GM19240 (cell line): ENCODE measurements around the gene MCAM.
A peak's percentile ranks its signal among the peaks of the same experiment; 100 is the strongest.

Source experiments
- DNase-seq: peaks from one replicate; pipeline ENCODE4 v3.0.0; 2011; ENCODE audit warnings: low spot score; ENCODE audit not compliant: insufficient read length

Gene MCAM, protein sequence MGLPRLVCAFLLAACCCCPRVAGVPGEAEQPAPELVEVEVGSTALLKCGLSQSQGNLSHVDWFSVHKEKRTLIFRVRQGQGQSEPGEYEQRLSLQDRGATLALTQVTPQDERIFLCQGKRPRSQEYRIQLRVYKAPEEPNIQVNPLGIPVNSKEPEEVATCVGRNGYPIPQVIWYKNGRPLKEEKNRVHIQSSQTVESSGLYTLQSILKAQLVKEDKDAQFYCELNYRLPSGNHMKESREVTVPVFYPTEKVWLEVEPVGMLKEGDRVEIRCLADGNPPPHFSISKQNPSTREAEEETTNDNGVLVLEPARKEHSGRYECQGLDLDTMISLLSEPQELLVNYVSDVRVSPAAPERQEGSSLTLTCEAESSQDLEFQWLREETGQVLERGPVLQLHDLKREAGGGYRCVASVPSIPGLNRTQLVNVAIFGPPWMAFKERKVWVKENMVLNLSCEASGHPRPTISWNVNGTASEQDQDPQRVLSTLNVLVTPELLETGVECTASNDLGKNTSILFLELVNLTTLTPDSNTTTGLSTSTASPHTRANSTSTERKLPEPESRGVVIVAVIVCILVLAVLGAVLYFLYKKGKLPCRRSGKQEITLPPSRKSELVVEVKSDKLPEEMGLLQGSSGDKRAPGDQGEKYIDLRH

DNA sequence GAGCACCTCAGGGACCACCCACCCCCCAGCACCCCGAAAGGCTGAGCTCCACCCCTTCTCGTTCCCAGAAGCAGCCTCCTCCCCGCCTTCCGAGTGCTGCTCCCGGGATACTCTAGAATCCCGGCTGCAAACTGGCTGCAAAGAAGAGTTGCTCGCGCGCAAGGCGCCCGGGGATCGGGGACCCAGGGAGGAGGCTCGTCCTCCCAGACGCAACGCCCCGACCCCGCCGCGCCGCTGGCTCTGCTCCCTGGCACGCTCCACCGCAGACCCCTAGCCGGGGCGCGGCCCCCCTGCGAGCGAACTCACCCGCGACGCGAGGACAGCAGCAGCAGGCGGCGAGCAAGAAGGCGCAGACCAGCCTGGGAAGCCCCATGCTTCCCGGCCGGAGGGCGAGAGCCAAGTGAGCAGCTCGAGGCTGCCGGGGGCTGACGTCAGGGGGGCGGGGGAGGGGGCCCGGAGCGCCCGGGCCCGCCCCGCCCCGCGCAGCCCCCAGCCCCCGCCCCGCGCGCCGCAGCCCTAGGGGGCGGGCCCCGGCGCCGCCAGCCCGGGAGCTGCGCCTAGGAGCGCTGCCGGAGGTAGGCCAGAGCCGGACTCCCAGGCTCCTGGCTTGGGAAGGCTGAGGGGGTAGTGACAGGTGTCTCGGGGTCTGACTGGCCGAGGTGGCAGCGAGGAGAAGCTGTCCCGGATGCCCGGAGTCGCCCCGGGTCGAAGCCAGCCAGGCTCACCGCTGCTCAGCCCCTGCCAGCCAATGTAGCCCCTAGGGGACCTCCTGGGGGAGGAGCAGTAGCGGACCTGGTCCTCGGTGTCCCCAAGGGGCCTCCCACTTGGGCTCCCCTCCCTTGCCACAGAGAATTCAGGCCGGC lies at the start of gene MCAM:
TSS of gene MCAM (minus strand) at position 402 of the 863 bp plus-strand sequence. CDS start at position 373, 29 bp downstream.
- DNase-seq, result no peak

DNA sequence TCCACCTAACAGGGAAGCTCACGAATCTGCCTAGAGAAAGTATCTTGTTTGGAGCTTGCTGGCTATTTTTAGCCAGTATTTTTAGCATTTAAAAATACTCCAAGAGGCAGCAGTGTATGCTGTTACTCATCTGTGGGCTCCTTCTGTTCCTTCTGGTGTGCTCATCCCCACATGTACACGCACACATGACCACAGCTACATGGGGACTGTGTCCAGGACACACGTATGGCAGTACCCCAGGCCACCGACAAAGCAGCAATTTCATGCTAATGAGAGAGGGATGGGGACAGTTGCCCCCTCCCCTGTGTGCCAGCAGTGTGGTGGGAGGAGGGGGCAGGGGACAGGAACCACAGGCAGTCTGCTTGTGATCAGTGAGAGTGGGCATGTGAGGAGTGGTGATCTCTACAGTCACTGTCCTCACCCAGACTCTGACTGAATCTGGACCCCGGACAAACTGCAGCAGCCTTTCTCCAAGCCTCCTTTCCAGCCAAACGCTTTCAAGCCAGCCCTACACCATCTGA lies 48.2 kb upstream of the MCAM start:
- no peak for DNase-seq

DNA sequence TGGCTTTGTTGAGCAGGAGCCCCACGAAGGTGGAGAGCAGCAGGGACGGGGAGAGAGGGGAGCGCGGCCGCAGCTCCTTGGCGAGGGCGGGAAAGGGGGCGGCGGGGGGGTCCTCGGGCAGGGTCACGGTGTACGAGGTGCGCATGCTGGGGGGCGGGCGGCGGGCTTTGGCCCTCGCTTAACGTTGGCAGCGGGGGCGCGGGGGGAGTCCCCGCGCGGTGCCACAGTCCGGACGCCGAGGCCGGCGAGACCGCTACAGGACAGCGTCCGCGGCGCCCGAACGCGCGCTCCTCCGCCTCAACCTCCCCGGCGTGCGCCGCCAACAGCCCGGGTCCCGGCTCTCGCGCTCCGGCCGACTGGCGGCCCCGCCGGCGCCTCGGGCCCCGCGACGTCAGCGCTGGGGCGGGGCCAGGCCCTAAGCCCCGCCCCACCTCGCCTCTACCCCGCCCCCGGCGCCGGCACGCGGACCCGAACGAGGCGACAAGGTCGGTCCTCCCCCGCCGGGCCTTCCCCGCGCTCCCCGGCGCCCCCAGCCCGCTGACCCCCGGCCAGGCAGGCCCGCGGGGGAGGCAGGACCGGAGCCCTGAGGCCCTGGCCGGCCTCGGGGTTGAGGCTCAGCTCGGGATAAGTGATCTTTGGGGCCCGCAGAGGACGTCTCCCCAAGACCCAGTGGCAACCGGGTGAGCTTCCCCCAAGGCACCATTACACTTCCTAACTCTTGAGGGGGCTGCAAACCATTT lies 47.1 kb upstream of the MCAM start:
- DNase-seq, result peak; percentile 35

DNA sequence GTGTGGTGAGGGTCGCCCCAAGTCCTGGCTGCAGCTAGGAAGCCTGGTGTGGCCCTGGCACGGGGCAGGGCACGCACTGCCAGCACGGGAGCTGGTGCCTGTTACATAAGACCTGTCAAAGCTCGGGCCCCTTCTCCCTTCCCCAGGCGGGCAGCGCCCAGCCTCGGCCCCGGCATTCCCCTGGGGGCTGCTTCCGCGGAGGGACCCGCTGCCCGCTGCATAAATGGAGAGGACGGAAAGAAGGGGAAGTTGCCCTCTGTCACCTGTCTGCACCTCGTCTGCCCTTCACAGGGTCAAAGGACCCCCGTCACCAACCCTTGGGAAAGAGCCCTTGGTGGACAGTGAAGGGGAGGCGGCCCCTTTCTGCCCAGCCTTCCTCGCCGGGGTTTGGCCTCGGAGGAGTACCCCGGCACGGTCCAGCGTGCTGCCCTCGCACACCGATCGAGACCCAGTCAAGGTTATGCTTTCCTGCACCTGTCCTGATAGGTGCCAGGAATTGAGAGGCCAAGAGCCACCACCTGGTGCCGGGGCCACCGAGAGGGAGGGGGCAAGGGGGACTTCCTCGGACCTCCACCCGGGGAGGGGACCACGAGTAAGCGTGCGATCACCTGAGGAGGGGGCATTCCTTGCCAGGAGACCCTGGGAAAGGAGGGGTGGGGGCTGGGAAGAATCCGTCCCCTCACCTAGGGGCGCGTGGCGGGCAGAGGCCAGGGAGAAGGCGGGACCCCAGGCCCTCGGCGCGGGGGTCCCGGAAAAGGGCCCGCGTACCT lies 46.3 kb upstream of the MCAM start:
- no peak for DNase-seq

DNA sequence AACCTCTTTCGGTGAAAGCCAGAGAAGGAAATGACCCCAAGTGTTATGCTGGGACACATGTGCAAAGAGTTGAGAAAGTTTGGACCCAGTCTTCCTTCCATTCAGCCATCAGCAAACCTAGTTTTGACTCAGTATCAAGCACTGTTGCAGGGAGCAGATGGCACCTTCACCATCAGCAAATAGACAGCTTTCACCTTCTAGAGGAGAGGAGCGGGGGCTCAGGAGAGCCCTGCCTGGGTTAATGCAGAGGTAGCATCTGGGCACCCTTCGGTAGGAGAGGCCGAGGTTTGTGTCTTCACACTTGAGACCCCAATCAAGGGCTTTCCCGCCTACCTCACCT lies 45.8 kb upstream of the MCAM start:
- DNase-seq, result no peak

DNA sequence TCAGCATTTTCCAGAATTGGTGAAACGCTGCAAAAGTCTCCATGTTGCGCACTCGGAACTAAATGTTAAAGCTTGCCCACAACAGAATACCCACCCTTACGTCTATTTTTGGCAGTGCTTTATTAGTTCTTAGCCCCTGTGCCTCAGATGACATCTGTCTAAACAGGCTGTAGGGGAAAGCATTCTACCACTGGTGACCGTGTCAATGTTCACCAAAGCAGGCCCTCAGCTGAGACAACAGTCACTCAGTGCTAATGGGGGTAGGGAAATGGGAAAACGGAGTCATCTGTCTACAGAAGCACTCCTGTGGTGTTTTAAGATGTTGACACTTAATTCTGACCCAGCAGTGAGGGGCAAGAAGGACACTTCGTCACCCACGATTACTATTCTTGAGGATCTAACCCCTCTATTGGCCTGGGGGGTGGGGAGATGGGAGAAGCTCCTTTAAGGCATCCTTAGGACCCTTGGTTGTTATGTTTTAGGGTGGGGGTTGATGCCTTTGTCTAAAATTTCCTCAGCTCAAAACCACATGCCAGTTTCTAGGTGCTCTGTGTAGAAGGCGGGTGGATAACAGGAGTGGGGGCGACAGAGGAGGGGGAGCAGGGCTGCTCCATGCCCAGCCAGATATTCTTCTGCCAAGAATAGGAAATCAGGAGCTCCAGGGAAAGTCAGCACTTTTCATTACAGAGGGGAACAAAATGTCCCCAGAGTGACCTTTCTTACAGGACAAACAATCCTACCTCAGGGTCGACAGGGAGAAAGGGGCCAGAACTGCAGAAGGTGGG lies 45.2 kb upstream of the MCAM start:
- DNase-seq, result no peak

DNA sequence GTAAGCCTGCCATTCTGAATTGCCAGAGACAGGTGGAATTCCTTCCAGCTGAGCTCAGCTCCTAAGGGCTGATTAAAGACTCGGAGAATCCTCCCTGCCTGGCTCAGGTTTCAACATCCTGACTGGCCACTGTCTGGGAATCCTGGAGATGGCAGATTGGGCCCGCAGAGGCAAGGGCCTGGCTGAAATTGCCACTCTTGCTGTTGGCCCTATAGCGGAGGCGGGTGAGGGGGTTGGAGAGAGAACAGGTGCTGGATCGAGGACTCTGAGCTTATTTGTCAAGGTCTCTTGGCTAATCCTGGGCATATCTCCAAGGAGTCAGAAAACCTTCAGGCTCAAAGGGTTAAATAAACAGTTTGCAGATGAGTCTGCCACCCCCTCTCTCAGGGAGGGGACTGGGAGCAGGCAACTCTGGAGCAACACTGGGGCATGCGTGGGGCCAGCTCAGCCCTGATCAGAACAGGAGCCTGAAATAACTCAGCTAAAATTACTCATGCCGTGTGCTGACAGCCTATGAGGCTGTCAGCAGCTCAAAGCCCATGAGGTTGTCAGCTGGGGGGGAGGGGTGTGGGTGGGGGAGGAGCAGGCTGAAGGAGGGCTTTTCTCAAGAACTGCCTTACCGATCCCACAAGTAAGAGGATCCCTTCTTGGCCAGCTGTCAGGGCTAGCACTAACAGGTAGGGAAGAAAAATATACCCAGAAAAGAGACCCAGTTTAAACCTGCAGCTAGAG lies 44.3 kb upstream of the MCAM start:
- no peak for DNase-seq

DNA sequence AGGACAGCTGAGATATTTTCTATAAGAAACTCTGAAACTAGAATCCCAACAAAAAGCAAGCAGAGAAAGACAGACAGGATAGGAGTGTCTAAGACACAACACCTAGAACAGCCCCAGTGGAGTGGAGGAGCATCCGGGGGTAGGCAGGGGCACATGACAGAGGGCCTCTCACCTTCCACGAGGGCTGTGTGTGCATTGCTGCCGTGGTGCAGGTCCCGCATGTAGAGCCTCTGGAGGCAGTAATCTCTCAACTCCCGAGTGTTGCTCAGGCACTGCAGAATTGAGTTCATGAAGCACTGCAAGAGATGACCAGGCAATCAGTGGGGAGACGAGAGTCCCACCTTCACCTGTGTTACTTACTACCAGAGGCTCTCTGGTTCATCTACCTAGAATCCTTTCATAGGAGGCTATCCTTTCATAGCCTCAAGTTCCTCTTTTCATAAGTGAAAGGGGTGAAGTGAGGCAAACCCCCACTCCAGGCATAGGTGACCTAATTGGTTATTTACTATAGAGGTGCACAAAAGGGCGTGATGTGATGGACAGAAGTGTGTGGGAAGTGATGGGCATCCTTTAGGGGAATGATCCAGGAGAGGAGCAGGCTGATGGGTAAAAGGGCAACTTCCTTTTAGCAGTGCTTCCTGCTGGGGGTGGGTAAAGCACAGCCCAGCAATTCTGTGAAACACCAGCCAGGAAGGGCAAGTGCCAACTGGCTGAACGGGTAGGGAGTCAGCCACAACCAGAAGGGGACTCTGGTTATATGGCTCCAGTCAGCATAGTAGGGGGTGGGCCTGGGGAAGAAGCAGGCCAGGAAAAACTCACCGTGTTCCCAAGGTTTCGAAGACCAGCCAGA lies 42.7 kb upstream of the MCAM start:
- no peak for DNase-seq

DNA sequence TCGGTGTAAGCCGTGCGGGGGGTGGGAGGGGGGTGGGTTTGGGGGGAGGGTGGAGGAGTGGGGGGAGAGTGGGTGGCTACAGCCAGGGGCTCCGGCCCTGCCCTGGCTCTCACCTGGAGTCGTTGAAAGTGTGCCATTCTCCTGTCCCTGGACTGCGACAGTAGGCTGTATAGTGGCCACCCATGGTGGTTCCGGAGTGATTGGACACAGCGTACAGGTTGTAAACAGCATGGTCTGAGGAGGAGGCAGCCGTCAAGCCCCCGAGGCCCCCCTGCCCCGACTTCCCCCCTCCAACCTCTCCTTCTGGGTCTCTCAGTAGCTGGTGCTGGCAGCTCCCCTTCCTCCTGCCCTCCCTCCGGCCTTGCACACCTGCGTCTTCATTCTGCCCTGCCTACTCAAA lies 40.1 kb upstream of the MCAM start:
- no peak for DNase-seq

DNA sequence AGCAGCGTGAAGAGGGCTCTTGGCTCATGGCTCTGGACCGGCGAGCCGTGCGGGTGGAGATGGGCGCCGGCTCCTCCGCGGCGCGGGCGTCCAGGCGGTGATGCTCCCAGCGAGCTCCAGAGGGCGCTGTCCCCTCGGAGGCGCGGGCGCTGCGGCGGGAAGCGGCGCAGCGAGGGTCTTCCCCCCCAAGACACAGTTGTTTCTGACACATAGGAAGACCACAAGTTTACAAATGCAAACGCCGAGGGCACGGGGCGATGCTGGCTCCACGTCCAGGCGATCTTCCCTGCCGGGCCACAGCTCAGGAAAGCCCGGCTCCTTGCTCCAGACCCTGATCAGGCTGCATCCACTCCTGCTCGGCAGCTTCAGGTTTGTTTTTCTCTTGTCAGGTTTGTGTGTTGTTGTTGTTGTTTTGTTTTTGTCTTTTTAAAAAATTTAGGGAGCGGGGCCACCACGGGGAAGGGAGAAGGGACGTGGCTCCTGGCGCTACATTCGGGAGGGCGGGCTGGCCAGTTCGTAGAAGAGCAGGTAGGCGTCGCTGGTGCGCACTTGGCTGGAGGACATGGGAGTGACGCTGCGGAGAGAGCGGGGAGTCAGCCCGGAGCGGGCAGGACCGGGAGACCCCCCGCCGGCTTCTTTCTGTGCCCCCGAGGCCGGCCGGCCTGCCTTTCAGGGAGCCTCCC lies 39.6 kb upstream of the MCAM start:
- peak; percentile 91 for DNase-seq

DNA sequence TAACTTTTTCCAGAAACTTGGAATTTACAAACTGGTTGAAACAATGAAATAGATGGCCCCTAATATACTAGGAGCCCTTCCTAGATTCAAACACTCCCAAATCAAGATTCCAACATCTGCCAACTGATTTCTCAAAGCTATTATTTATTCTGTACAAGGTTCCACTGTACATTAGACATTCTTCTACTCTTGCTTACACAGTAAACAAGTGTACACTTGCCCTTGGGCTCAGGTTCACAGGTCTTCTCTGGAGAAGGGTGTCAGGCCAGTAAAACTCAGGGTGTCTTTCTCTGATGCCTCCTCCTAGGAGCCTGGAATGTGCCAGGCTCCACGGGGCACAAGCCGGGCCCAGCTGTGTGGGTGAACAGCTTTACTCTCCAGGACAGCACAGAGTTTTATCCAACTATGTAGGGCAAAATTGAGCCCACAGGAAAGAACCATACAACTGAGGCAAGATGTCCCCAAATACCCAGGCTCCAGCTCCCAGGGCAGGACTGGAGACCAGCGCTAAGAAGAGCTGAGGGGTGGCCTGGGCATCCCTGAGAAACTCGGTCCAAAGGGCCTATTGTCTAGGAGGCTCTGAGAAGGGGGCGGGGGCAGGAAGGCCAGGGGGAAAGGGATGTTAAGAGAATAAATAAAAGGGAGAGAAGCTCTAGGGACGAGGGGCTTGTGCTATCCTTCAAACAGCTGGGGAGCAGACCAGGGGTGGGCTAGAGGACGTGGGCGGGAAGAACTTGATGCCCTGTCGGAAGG lies 38.3 kb upstream of the MCAM start:
- DNase-seq, result no peak

DNA sequence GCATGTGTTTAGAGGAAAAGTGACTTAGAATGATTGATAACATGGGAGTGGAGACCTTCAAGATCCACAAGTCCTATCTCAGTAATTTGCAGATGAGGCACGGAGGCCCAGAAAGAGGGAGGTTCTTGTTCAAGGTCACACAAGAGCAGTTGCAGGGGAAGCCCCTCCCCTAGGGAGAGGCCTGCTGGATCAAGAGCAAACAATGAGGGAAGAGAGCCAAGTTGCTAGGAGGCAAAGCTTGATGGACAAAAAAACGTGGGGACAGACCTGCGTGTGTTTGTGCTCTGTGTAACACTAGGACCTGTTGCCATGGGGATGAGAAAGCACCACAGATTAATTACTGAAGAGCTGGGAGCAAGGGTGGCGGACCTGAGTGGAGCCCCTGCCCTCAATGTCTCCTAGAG lies 35.9 kb upstream of the MCAM start:
- no peak for DNase-seq

DNA sequence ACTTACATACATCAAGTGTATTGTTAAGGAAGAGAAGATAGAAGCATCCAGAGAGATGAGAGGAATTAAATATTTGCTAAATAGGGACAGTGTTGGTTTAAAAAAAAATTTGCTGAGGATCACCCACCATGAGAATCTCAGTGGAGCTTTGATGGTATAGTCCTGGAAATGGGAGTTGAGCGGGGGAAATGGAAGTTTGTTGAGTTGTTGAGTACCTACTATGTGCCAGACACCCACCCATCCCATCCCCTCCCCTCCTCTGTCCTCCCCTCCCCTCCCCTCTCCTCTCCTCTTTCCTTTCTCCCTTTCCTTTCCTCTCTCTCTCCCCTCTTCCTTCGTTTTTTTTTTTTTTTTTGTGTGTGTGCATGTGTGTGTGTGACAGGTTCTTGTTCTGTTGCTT lies 34.3 kb upstream of the MCAM start:
- DNase-seq, result no peak

DNA sequence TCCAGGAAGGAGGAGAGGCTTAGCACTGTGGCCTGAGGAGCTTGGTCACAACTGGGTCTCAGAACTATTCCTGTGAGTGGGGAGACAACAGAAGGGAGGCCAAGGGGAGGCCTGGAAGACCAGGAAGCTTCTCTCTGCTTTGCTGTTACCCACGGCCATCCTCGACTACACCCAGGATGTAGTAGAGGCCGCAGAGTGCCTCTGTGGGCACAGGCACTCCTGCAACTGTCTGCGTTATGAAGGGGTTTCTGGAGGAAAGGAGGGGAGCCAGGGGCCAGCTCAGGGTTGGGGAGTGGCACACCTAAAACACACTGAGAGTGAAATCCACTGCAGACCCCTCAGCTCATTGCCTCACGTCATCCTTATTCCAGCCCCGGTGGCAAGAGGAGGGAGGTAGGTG lies 33.4 kb upstream of the MCAM start:
- no peak for DNase-seq

DNA sequence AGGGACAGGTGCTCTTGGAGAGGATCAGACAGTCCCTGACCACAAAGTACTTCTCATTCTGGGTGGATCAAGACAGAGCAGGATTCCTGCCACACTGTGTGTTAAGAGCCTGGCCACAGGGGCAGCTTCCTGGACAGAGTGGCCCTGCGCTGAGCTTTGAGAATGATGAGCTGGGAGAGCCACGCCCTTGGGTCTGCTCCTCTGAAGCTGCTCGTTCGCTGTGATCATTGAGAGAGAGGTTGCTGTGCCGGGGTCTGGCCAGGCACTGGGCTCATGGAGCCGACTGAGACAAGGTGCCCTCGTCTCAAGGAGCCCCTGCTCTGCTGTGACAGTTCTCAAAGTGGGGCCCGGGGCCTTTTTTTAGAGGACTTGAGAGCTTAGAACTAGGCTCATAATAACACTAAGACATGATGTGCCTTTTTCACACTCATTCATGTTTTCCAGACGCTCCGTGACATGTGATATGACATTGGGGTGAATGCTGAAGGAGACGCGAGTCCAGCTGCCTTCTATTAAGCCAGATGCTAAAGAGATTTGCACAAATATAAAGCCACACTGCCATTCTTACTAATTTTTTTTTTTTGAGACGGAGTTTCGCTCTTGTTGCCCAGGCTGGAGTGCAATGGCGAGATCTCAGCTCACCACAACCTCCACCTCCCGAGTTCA lies 31.1 kb upstream of the MCAM start:
- DNase-seq, result no peak

DNA sequence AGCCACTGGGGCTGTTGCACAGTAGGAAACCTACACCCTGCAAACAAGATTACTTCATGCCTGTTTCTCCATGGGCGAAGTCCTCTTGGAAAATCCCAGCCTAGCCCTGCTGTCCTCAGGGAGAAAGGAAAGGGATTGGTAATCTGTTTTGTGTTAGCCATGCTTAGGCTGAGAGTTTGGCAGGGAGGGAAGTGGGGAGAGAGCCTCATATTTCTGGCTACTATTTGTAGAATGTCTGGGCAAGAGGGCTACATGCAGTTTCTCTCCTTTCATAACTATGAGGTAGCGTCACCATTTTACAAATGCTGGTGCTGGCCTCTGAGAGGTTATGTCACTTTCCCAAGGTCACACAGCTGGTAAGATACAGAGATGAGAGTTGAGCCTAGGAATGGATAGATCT lies 30.3 kb upstream of the MCAM start:
- DNase-seq, result no peak
